Measurements from ENCODE around the gene LRRC36. TPM values are rescaled to one million over a fixed set of nuclear protein-coding genes. Genes with fewer than 3 reads are reported as not detected.

LRRC36 gene
- total RNA-seq, 1 experiment from 2014 or later: 0.13 TPM

DNA sequence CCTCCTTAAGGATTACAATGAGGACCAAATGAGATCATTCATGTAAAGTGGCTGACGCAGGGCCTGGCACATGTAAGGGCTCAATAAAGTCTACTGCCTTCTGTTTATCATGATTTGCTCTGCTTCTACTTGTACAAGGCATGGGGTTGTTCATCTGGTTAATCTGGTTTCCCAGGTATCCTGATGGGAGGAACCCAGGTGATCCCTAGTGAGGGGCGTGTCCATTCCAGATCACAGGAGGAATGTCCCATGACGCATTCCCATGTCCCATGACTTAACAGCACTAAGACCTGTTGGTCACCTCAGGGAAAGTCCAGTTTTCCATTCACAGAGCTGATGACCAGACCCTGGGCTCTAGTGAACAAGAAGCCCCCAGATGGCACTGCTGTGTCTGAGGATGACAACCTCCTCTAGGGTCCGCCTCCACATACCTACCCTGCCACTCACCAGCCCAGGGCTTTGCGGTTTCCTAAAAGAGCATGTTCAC is 78.2 kb downstream of the LRRC36 start (continued):
- TF ChIP-seq, protein P1, sequence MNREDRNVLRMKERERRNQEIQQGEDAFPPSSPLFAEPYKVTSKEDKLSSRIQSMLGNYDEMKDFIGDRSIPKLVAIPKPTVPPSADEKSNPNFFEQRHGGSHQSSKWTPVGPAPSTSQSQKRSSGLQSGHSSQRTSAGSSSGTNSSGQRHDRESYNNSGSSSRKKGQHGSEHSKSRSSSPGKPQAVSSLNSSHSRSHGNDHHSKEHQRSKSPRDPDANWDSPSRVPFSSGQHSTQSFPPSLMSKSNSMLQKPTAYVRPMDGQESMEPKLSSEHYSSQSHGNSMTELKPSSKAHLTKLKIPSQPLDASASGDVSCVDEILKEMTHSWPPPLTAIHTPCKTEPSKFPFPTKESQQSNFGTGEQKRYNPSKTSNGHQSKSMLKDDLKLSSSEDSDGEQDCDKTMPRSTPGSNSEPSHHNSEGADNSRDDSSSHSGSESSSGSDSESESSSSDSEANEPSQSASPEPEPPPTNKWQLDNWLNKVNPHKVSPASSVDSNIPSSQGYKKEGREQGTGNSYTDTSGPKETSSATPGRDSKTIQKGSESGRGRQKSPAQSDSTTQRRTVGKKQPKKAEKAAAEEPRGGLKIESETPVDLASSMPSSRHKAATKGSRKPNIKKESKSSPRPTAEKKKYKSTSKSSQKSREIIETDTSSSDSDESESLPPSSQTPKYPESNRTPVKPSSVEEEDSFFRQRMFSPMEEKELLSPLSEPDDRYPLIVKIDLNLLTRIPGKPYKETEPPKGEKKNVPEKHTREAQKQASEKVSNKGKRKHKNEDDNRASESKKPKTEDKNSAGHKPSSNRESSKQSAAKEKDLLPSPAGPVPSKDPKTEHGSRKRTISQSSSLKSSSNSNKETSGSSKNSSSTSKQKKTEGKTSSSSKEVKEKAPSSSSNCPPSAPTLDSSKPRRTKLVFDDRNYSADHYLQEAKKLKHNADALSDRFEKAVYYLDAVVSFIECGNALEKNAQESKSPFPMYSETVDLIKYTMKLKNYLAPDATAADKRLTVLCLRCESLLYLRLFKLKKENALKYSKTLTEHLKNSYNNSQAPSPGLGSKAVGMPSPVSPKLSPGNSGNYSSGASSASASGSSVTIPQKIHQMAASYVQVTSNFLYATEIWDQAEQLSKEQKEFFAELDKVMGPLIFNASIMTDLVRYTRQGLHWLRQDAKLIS (CRISPR knock-in tag; IDR thresholded peaks at IDR 0.05; ENCODE audit: borderline replicate concordance): no peak
- TF ChIP-seq, protein P2, sequence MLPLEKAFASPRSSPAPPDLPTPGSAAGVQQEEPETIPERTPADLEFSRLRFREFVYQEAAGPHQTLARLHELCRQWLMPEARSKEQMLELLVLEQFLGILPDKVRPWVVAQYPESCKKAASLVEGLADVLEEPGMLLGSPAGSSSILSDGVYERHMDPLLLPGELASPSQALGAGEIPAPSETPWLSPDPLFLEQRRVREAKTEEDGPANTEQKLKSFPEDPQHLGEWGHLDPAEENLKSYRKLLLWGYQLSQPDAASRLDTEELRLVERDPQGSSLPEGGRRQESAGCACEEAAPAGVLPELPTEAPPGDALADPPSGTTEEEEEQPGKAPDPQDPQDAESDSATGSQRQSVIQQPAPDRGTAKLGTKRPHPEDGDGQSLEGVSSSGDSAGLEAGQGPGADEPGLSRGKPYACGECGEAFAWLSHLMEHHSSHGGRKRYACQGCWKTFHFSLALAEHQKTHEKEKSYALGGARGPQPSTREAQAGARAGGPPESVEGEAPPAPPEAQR (CRISPR knock-in tag; IDR thresholded peaks at IDR 0.05): no peak
- TF ChIP-seq, protein P3, sequence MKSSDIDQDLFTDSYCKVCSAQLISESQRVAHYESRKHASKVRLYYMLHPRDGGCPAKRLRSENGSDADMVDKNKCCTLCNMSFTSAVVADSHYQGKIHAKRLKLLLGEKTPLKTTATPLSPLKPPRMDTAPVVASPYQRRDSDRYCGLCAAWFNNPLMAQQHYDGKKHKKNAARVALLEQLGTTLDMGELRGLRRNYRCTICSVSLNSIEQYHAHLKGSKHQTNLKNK (CRISPR knock-in tag; IDR thresholded peaks at IDR 0.05): no peak
- TF ChIP-seq ZNF263 (CRISPR knock-in tag; IDR thresholded peaks at IDR 0.05; ENCODE audit: low read depth) (no peak), ZNF416 (CRISPR knock-in tag; IDR thresholded peaks at IDR 0.05) (no peak), OVOL2 (CRISPR knock-in tag; IDR thresholded peaks at IDR 0.05; ENCODE audit: borderline replicate concordance) (no peak), ELF4 (CRISPR knock-in tag; IDR thresholded peaks at IDR 0.05; ENCODE audit: low read depth) (no peak), ZNF671 (CRISPR knock-in tag; IDR thresholded peaks at IDR 0.05) (no peak)
- TF ChIP-seq, protein P4, sequence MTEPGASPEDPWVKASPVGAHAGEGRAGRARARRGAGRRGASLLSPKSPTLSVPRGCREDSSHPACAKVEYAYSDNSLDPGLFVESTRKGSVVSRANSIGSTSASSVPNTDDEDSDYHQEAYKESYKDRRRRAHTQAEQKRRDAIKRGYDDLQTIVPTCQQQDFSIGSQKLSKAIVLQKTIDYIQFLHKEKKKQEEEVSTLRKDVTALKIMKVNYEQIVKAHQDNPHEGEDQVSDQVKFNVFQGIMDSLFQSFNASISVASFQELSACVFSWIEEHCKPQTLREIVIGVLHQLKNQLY (CRISPR knock-in tag; IDR thresholded peaks at IDR 0.05): no peak
- TF ChIP-seq, protein P5, sequence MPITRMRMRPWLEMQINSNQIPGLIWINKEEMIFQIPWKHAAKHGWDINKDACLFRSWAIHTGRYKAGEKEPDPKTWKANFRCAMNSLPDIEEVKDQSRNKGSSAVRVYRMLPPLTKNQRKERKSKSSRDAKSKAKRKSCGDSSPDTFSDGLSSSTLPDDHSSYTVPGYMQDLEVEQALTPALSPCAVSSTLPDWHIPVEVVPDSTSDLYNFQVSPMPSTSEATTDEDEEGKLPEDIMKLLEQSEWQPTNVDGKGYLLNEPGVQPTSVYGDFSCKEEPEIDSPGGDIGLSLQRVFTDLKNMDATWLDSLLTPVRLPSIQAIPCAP (CRISPR knock-in tag; IDR thresholded peaks at IDR 0.05): no peak

DNA sequence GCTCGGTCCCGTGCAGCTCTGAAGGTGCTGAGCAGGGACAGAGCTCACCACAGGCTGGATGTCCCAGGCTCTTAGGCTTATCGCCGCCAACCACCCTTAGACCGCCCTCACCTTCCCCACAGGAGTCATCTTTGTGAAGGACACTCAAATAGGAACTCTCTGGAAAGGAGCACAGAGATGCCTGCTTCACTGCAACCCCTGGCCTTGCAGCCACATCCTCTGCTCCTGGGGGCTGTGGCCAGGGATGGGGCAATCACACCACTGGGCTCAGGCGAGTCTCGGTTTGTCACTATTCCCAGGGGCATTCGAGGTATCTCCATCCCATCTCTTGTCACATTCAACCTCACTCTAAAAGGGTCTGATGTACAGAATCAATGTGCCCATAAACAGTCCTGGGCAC is 78.7 kb downstream of the LRRC36 start:
- peaks cover 22% of the 10 kb centered on the region for H3K27me3 Mint-ChIP-seq (ENCODE audit: low read depth)
- ChIA-PET POLR2A (no interaction called here), CTCF (interaction anchor here (1.1 to 7.0 kb wide), 5 partner anchors 11 to 145 kb away, joined by 3 to 36 read pairs (median 3); partner anchors contain the start of gene TPPP3)
- no peak overlapping the region for H3K4me3 Mint-ChIP-seq
- peaks cover 39% of the 10 kb centered on the region for H3K4me1 Mint-ChIP-seq
- no peaks in the 10 kb centered on the region for H3K9me3 Mint-ChIP-seq
- DNase-seq (ENCODE audit: low spot score) (no peak), ATAC-seq (no peak)
- H3K36me3 Mint-ChIP-seq: no peaks in the 10 kb centered on the region
- H3K27ac Mint-ChIP-seq: no peak overlapping the region
- TF ChIP-seq, protein P6, sequence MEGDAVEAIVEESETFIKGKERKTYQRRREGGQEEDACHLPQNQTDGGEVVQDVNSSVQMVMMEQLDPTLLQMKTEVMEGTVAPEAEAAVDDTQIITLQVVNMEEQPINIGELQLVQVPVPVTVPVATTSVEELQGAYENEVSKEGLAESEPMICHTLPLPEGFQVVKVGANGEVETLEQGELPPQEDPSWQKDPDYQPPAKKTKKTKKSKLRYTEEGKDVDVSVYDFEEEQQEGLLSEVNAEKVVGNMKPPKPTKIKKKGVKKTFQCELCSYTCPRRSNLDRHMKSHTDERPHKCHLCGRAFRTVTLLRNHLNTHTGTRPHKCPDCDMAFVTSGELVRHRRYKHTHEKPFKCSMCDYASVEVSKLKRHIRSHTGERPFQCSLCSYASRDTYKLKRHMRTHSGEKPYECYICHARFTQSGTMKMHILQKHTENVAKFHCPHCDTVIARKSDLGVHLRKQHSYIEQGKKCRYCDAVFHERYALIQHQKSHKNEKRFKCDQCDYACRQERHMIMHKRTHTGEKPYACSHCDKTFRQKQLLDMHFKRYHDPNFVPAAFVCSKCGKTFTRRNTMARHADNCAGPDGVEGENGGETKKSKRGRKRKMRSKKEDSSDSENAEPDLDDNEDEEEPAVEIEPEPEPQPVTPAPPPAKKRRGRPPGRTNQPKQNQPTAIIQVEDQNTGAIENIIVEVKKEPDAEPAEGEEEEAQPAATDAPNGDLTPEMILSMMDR (IDR thresholded peaks at IDR 0.05): no peak
- TF ChIP-seq FOXP1 (CRISPR knock-in tag; IDR thresholded peaks at IDR 0.05; ENCODE audit: borderline replicate concordance) (no peak), JAZF1 (CRISPR knock-in tag; IDR thresholded peaks at IDR 0.05) (no peak), CBFB (CRISPR knock-in tag; IDR thresholded peaks at IDR 0.05; ENCODE audit: low read depth) (no peak), CREM (CRISPR knock-in tag; IDR thresholded peaks at IDR 0.05) (no peak)
- TF ChIP-seq, protein P7, sequence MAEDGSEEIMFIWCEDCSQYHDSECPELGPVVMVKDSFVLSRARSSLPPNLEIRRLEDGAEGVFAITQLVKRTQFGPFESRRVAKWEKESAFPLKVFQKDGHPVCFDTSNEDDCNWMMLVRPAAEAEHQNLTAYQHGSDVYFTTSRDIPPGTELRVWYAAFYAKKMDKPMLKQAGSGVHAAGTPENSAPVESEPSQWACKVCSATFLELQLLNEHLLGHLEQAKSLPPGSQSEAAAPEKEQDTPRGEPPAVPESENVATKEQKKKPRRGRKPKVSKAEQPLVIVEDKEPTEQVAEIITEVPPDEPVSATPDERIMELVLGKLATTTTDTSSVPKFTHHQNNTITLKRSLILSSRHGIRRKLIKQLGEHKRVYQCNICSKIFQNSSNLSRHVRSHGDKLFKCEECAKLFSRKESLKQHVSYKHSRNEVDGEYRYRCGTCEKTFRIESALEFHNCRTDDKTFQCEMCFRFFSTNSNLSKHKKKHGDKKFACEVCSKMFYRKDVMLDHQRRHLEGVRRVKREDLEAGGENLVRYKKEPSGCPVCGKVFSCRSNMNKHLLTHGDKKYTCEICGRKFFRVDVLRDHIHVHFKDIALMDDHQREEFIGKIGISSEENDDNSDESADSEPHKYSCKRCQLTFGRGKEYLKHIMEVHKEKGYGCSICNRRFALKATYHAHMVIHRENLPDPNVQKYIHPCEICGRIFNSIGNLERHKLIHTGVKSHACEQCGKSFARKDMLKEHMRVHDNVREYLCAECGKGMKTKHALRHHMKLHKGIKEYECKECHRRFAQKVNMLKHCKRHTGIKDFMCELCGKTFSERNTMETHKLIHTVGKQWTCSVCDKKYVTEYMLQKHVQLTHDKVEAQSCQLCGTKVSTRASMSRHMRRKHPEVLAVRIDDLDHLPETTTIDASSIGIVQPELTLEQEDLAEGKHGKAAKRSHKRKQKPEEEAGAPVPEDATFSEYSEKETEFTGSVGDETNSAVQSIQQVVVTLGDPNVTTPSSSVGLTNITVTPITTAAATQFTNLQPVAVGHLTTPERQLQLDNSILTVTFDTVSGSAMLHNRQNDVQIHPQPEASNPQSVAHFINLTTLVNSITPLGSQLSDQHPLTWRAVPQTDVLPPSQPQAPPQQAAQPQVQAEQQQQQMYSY (CRISPR knock-in tag; IDR thresholded peaks at IDR 0.05): no peak
- TF ChIP-seq, protein P4 (CRISPR knock-in tag; IDR thresholded peaks at IDR 0.05): no peak
- TF ChIP-seq, protein P5 (CRISPR knock-in tag; IDR thresholded peaks at IDR 0.05): no peak
- TF ChIP-seq, protein P8, sequence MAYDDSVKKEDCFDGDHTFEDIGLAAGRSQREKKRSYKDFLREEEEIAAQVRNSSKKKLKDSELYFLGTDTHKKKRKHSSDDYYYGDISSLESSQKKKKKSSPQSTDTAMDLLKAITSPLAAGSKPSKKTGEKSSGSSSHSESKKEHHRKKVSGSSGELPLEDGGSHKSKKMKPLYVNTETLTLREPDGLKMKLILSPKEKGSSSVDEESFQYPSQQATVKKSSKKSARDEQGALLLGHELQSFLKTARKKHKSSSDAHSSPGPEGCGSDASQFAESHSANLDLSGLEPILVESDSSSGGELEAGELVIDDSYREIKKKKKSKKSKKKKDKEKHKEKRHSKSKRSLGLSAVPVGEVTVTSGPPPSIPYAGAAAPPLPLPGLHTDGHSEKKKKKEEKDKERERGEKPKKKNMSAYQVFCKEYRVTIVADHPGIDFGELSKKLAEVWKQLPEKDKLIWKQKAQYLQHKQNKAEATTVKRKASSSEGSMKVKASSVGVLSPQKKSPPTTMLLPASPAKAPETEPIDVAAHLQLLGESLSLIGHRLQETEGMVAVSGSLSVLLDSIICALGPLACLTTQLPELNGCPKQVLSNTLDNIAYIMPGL (CRISPR knock-in tag; IDR thresholded peaks at IDR 0.05): no peak

Measured in WTC11 (cell line).